ENCODE measurements around the gene PIP5KL1.
A peak's percentile ranks its signal among the peaks of the same experiment; 100 is the strongest.
"Not testable (repeated sequence)": the region's sequence is repeated elsewhere in the genome, so short reads cannot be mapped to it uniquely, and the experiment has no call there.

Gene PIP5KL1

DNA sequence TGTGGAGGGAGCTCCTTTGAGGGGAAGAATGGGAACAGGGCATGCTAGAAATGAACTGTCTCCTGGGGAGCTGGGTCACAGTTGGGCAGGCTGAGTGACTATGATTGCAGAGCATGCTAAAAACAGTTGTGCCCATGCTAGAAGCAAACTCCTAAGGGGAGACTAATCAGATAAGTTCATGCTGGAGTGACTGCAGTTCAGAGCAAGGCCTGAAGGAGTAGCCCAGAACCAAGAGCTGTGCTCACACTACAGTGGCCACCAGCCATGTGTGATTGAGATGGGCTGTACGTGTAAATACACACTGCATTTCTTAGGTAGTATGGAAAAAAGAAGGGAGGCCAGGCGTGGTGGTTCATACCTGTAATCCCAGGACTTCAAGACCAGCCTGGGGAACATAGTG is 42.8 kb downstream of the PIP5KL1 start:
- H3K27ac ChIP-seq: peak overlapping the region; percentile 9
- TF ChIP-seq, protein P1, sequence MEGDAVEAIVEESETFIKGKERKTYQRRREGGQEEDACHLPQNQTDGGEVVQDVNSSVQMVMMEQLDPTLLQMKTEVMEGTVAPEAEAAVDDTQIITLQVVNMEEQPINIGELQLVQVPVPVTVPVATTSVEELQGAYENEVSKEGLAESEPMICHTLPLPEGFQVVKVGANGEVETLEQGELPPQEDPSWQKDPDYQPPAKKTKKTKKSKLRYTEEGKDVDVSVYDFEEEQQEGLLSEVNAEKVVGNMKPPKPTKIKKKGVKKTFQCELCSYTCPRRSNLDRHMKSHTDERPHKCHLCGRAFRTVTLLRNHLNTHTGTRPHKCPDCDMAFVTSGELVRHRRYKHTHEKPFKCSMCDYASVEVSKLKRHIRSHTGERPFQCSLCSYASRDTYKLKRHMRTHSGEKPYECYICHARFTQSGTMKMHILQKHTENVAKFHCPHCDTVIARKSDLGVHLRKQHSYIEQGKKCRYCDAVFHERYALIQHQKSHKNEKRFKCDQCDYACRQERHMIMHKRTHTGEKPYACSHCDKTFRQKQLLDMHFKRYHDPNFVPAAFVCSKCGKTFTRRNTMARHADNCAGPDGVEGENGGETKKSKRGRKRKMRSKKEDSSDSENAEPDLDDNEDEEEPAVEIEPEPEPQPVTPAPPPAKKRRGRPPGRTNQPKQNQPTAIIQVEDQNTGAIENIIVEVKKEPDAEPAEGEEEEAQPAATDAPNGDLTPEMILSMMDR (conservative IDR thresholded peaks at IDR 0.05; ENCODE audit: low read depth): no peak
- POLR2A ChIA-PET (ENCODE audit: low non-redundant PET): interaction anchor here (0.6 kb wide), 1 partner anchor 9 kb away, joined by 19 read pairs; no protein-coding TSS in a partner anchor
- no peak for DNase-seq (ENCODE audit: low spot score)
- CTCF ChIA-PET: interaction anchor here (1.0 kb wide), 1 partner anchor 10 kb away, joined by 3 read pairs; no protein-coding TSS in a partner anchor

DNA sequence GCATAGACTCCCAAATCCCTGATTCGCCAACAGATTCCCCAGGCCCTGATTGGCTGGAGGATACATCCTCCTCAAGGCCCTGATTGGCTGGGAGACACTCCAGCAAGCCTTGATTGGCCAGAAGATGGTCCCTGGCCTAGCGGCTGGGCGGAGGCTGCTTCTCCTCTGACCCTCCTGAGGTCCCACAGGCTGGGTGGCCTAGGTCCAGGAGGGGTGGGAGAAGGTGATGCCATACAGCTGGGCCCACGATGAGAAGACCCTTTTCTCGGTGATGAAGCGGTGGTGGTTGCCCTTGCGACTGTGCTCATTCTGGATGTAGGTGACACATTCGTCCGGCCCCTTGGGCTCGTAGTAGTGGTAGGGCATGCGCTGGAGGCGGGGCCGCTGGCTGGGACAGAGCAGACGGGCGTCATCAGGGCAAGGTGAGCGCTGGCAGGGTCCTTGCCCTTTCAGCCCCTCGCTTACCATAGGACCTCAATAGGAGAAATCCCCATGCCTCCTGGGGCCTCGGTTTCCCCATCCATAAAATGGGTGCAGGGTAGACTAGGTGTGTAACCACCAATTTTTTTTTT is 44.1 kb downstream of the PIP5KL1 start:
- peak; percentile 68 for DNase-seq (ENCODE audit: low spot score)
- ChIA-PET CTCF (interaction anchor here (0.6 kb wide), 1 partner anchor 360 kb away, joined by 5 read pairs; no protein-coding TSS in a partner anchor), POLR2A (ENCODE audit: low non-redundant PET) (no interaction called here)
- TF ChIP-seq, protein P1 (conservative IDR thresholded peaks at IDR 0.05; ENCODE audit: low read depth): no peak
- H3K27ac ChIP-seq: peak overlapping the region; percentile 48; the same call in 1 of the 2 replicates

DNA sequence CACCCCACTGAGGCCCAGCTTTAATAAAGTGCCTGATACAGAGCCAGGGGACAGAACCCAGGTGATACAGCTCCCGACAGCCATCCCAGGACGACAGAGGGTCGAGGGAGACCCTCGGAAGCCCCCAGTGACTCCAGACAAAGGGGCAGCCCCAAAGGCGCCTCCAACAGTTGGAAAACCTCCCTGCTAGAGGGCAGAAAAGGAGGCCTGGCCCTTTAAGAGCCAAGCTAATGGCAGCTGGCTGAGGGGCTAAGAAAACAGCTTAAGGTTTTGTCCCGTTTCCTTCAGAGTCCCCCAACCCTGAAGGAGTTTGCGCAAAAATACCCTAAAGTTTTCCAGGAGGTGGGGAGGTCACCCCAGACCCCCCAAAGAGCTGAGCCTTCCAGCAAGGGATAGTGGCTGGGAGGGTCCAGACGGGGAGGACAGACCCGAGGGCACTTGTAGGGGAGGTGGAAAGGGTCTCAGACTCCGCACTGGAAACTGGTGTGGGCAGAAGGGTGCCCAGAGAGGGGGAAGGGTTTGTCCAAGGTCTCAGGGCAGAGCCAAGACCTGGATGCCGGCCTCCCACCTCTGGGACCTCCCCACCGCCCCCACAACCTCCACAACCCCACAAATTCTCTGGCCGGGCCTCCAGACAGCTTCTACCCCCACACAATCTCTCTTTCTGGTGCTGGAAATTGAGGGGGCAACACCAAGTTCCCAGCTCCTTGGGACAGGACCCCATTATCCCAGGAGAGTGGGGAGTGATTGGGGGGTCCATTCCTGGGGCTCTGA is 44.9 kb downstream of the PIP5KL1 start:
- ChIA-PET POLR2A (ENCODE audit: low non-redundant PET) (no interaction called here), CTCF (interaction anchor here (0.5 kb wide), 1 partner anchor 17 kb away, joined by 5 read pairs; no protein-coding TSS in a partner anchor)
- TF ChIP-seq, protein P1 (conservative IDR thresholded peaks at IDR 0.05; ENCODE audit: low read depth): no peak
- DNase-seq (ENCODE audit: low spot score): no peak
- peak overlapping the region; percentile 48 for H3K27ac ChIP-seq

DNA sequence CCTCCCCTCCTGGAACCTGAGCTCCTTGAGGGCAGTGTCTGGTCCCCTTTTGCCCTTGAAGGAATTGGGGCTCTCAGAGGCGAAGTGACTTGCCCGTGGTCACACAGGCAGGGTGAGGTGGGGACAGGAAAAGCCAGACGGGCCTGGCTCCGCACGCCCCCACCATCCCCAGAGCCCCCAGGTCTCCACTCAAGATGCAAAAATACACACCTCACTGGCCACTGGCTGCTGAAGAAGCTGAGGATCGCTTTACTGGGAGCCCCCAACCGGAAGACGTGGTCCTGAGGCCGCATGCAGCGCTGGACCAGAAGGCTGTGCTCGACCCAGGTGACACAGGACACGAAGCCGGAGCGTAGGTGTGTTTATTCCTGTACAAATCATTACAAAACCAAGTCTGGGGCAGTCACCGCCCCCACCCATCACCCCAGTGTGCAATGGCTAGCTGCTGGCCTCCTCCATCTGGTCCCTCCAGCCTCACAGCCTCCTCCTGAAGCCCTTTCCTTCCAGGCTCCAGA is 45.5 kb downstream of the PIP5KL1 start:
- CTCF ChIA-PET: interaction anchor here (0.6 to 1.5 kb wide), 2 partner anchors 15 to 41 kb away, joined by 3 to 4 read pairs; no protein-coding TSS in a partner anchor

DNA sequence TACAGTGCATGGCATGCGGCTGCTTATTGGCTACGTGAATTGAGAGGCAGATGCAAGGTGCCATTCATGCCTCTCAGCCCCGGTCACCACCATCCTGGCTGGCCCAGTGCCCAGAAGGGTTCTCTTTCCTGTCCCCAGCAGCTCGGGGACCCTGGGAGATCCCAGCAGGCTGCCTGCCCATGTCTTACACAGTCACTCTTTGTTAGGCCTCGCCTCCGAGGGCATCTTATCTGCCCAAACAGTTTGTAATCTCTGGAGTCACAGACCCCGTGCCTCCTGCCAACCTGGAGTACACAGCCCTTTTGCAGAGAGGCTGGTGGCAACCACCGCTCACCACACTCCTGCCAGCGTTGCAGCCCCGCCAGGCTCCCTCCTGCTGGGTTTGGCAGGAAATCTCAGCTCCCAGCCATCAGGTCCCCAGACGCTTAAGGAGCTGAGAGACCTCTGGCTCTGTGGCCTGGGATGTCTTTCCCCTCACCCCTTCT is 46.1 kb downstream of the PIP5KL1 start:
- H3K27ac ChIP-seq: peak overlapping the region; percentile 48
- TF ChIP-seq, protein P1 (conservative IDR thresholded peaks at IDR 0.05; ENCODE audit: low read depth): no peak
- DNase-seq (ENCODE audit: low spot score): no peak
- CTCF ChIA-PET: interaction anchor here (0.6 to 1.5 kb wide), 2 partner anchors 15 to 41 kb away, joined by 3 to 4 read pairs; no protein-coding TSS in a partner anchor
- POLR2A ChIA-PET (ENCODE audit: low non-redundant PET): no interaction called here

More for the DNA sequence above, 45.5 kb downstream of the PIP5KL1 start:
- peak overlapping the region; percentile 48 for H3K27ac ChIP-seq
- TF ChIP-seq, protein P1 (conservative IDR thresholded peaks at IDR 0.05; ENCODE audit: low read depth): no peak
- DNase-seq (ENCODE audit: low spot score): no peak
- POLR2A ChIA-PET (ENCODE audit: low non-redundant PET): no interaction called here

DNA sequence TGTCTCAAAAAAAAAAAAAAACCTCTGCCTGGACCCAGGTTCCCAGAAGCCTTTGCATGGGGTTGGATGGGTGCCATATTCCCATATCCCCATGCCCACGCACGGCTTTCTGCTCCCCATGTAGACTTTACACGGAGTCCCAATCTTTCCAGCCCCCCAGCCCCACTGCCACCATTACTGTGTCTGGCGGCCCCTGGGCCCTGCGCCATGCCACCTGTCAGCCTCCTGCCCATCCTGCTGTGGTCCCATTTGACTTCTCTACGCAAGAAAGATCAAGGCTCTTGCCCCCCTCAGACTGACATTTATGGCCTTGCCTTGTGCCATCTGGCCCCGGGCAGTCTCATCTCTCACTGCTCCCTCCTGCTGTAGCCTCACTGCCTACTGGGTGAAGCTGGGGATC is 46.6 kb downstream of the PIP5KL1 start:
- CTCF ChIA-PET: interaction anchor here (1.5 kb wide), 1 partner anchor 14 kb away, joined by 4 read pairs; no protein-coding TSS in a partner anchor
- no peak for DNase-seq (ENCODE audit: low spot score)
- POLR2A ChIA-PET (ENCODE audit: low non-redundant PET): no interaction called here
- peak overlapping the region; percentile 48 for H3K27ac ChIP-seq
- TF ChIP-seq, protein P1 (conservative IDR thresholded peaks at IDR 0.05; ENCODE audit: low read depth): no peak

DNA sequence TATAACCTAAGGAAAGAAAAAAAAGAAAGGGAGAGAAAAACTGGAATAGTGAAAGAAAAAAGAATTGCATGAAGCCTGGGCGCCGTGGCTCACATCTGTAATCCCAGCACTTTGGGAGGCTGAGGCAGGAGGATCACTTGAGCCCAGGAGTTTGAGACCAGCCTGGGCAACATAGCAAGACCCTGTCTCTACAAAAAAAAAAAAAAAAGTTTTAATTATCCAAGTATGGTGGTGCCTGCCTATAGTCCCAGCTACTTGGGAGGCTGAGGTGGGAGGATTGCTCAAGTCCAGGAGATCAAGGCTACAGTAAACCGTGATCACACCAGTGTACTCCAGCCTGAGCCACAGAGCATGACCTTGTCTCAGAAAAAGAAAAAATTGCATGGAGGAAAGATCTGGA is 48.9 kb downstream of the PIP5KL1 start:
- not testable (repeated sequence) for H3K27ac ChIP-seq; DNase-seq (ENCODE audit: low spot score)
- POLR2A ChIA-PET (ENCODE audit: low non-redundant PET): interaction anchor here (0.6 kb wide), 1 partner anchor 70 kb away, joined by 3 read pairs; no protein-coding TSS in a partner anchor
- CTCF ChIA-PET: interaction anchor here (0.8 to 0.9 kb wide), 2 partner anchors 16 to 39 kb away, joined by 3 read pairs; no protein-coding TSS in a partner anchor
